Liver (tissue), 9 donors: ENCODE measurements around the gene SLC19A3. TPM values are rescaled to one million over a fixed set of nuclear protein-coding genes. Genes with fewer than 3 reads are reported as not detected.

Source experiments
- DNase-seq: peaks from one replicate; pipeline ENCODE4 v3.0.0-alpha.2; 2017; ENCODE audit warnings: low spot score
- H3K27ac ChIP-seq, 2 donors: one replicate each; pipeline ENCODE4 v1.7.0; 2013; ENCODE audit warnings: inconsistent platforms in 2 of 2, low read length in 2 of 2, control low read depth in 1 of 2, low read depth in 1 of 2, mild to moderate bottlenecking in 1 of 2
- H3K27me3 ChIP-seq, 4 donors: one replicate each; pipeline versions ENCODE4 v1.6.1 to v1.7.0; 2013; ENCODE audit warnings: low read length in 3 of 4, inconsistent platforms in 1 of 4, mild to moderate bottlenecking in 1 of 4, moderate library complexity in 1 of 4; ENCODE audit not compliant: control insufficient read depth in 4 of 4, insufficient read depth in 4 of 4
- H3K36me3 ChIP-seq, 4 donors: one replicate each; pipeline versions ENCODE4 v1.6.1 to v1.7.0; 2013; ENCODE audit warnings: low read length in 3 of 4, mild to moderate bottlenecking in 3 of 4, low read depth in 1 of 4, moderate library complexity in 1 of 4; ENCODE audit not compliant: control insufficient read depth in 4 of 4, insufficient read depth in 3 of 4
- H3K4me1 ChIP-seq, 4 donors: one replicate each; pipeline versions ENCODE4 v1.6.1 to v1.7.0; 2013; ENCODE audit warnings: low read length in 3 of 4, mild to moderate bottlenecking in 3 of 4, moderate library complexity in 1 of 4; ENCODE audit not compliant: control insufficient read depth in 4 of 4, insufficient read depth in 4 of 4
- H3K4me3 ChIP-seq, 3 donors: one replicate each; pipeline versions ENCODE4 v1.6.1 to v1.7.0; 2013; ENCODE audit warnings: low read length in 3 of 3, control low read depth in 1 of 3, low read depth in 1 of 3, mild to moderate bottlenecking in 1 of 3
- H3K9ac ChIP-seq, 2 donors: one replicate each; pipeline ENCODE4 v1.7.0; 2013; ENCODE audit warnings: low read length in 2 of 2, mild to moderate bottlenecking in 2 of 2, moderate library complexity in 2 of 2, control low read depth in 1 of 2, low read depth in 1 of 2
- H3K9me3 ChIP-seq, 4 donors: one replicate each; pipeline versions ENCODE4 v1.6.1 to v1.7.0; 2013; ENCODE audit warnings: low read length in 3 of 4; ENCODE audit not compliant: control insufficient read depth in 4 of 4
- ATF3 ChIP-seq: IDR thresholded peaks from 2 replicates; pipeline ENCODE4 v1.6.1; 2016; ENCODE audit warnings: antibody characterized with exemption
- CTCF ChIP-seq: fragments of 150-350 bp; IDR thresholded peaks from 2 replicates; pipeline ENCODE4 v1.5.1; 2017; ENCODE audit warnings: improper control_type of control experiment, low read depth, low read length; ENCODE audit not compliant: missing input control
- EGR1 ChIP-seq, 2 donors: IDR thresholded peaks; 2 replicates each; pipeline ENCODE4 v1.6.1; 2016 to 2018; ENCODE audit warnings: antibody characterized with exemption in 2 of 2, low read depth in 2 of 2
- FOXA1 ChIP-seq: IDR thresholded peaks from 2 replicates; pipeline ENCODE4 v1.6.1; 2016; ENCODE audit warnings: antibody characterized with exemption
- FOXA2 ChIP-seq: IDR thresholded peaks from 2 replicates; pipeline ENCODE4 v1.6.1; 2016; ENCODE audit warnings: antibody characterized with exemption
- GABPA ChIP-seq, 2 donors: IDR thresholded peaks in 1 of 2; conservative IDR thresholded peaks in 1 of 2; 2 replicates each; pipeline ENCODE4 v1.6.1; 2016; ENCODE audit warnings: antibody characterized with exemption in 2 of 2, mild to moderate bottlenecking in 1 of 2, moderate library complexity in 1 of 2
- HNF4A ChIP-seq, 2 donors: conservative IDR thresholded peaks; 2 replicates each; pipeline ENCODE4 v1.6.1; 2016; ENCODE audit warnings: antibody characterized with exemption in 2 of 2, mild to moderate bottlenecking in 2 of 2
- HNF4G ChIP-seq: IDR thresholded peaks from 2 replicates; pipeline ENCODE4 v1.6.1; 2016; ENCODE audit warnings: antibody characterized with exemption
- JUND ChIP-seq, 2 donors: IDR thresholded peaks; 2 replicates each; pipeline ENCODE4 v1.6.1; 2016; ENCODE audit warnings: antibody characterized with exemption in 2 of 2
- MAX ChIP-seq: IDR thresholded peaks from 2 replicates; pipeline ENCODE4 v1.6.1; 2016; ENCODE audit warnings: antibody characterized with exemption
- NR2F2 ChIP-seq: IDR thresholded peaks from 2 replicates; pipeline ENCODE4 v1.6.1; 2016; ENCODE audit warnings: antibody characterized with exemption
- RAD21 ChIP-seq, 2 donors: IDR thresholded peaks; 2 replicates each; pipeline ENCODE4 v1.6.1; 2016; ENCODE audit warnings: antibody characterized with exemption in 2 of 2, mild to moderate bottlenecking in 2 of 2
- REST ChIP-seq: IDR thresholded peaks from 2 replicates; pipeline ENCODE4 v1.6.1; 2016; ENCODE audit warnings: antibody characterized with exemption, mild to moderate bottlenecking
- SP1 ChIP-seq: IDR thresholded peaks from 2 replicates; pipeline ENCODE4 v1.6.1; 2018; ENCODE audit warnings: antibody characterized with exemption, mild to moderate bottlenecking
- TAF1 ChIP-seq: conservative IDR thresholded peaks from 2 replicates; pipeline ENCODE4 v1.6.1; 2016; ENCODE audit warnings: antibody characterized with exemption, mild to moderate bottlenecking
- YY1 ChIP-seq: IDR thresholded peaks from 2 replicates; pipeline ENCODE4 v1.6.1; 2016; ENCODE audit warnings: antibody characterized with exemption, mild to moderate bottlenecking
- WGBS: extraction: QIAGEN DNeasy Blood & Tissue Kit; methylation state at CpG from one replicate; pipeline ENCODE4 v1.1.7; 2013; 5-methylcytosine and 5-hydroxymethylcytosine counted together
- polyA plus RNA-seq, 2 donors: library from polyadenylated mRNA; stranded (reverse) in 1 of 2; unstranded in 1 of 2; fragments of 200-250 nt in 1 of 2; fragments of >200 nt in 1 of 2; fragmentation: Nextera tagmentation in 1 of 2; extraction: Ambion mirVana in 1 of 2; gene quantifications; one replicate each; pipeline versions ENCODE4 v1.2.1 to v1.2.3, GENCODE V29; 2013 to 2015
- total RNA-seq, 2 donors: library from RNA; depleted of rRNA; stranded (reverse); fragments of >200 nt; gene quantifications; one replicate each; pipeline ENCODE4 v1.2.3, GENCODE V29; 2014
- donor health status: healthy.
- donor health status: healthy.
- donor health status: healthy.
- donor health status: healthy.
- donor health status: healthy.

The SLC19A3 gene
- total and polyA plus RNA-seq, 4 donors, result 4.2 to 12.9 (median 8.4) TPM

- no peaks in the 10 kb centered on the region for H3K9me3 ChIP-seq
- 100% methylated on average over 1 of the region's 1 CpG for WGBS
- peaks cover 3 to 21% (median 6%) of the 10 kb centered on the region in 4 donors for H3K4me1 ChIP-seq
- peaks cover 0 to 2% (median 0%) of the 10 kb centered on the region in 4 donors for H3K36me3 ChIP-seq
- TF ChIP-seq EGR1 (IDR thresholded peaks at IDR 0.05; ENCODE audit: low read depth in 2 of 2), result no peak
- no peak for TF ChIP-seq RAD21 (IDR thresholded peaks at IDR 0.05)
- TF ChIP-seq REST, result no peak
- TF ChIP-seq YY1, result no peak
- no peak overlapping the region for H3K27ac ChIP-seq
- DNase-seq, result no peak
- no peak overlapping the region for H3K4me3 ChIP-seq
- H3K9ac ChIP-seq, result no peak overlapping the region
- H3K27me3 ChIP-seq, result no peaks in the 10 kb centered on the region
These were observed 4.5 kb downstream of the SLC19A3 start for GRCh38 chr2:227713291-227713690.

- Histone ChIP-seq H3K36me3 (peaks cover 0 to 2% (median 0%) of the 10 kb centered on the region in 4 donors), H3K27ac (no peak overlapping the region), H3K4me3 (no peak overlapping the region), H3K9ac (no peak overlapping the region), H3K4me1 (peaks cover 0 to 23% (median 17%) of the 10 kb centered on the region in 4 donors), H3K9me3 (no peaks in the 10 kb centered on the region), H3K27me3 (no peaks in the 10 kb centered on the region)
- TF ChIP-seq EGR1 (IDR thresholded peaks at IDR 0.05; ENCODE audit: low read depth in 2 of 2) (no peak), RAD21 (IDR thresholded peaks at IDR 0.05) (no peak), REST (no peak), YY1 (no peak), FOXA2 (no peak), HNF4A (conservative IDR thresholded peaks at IDR 0.05) (no peak), GABPA (IDR thresholded peaks at IDR 0.05 in 1 of 2, conservative IDR thresholded peaks at IDR 0.05 in 1 of 2) (no peak), MAX (no peak), FOXA1 (no peak), SP1 (no peak), NR2F2 (no peak), JUND (IDR thresholded peaks at IDR 0.05) (no peak), ATF3 (no peak), TAF1 (no peak), HNF4G (no peak), CTCF (no peak)
- DNase-seq, result no peak
- 85% methylated on average over 7 of the region's 7 CpGs for WGBS
These were observed 6.8 kb downstream of the SLC19A3 start for GRCh38 chr2:227710986-227711385.
